IMR-90 (cell line): ENCODE measurements around the gene CAPN7. TPM values are rescaled to one million over a fixed set of nuclear protein-coding genes. Genes with fewer than 3 reads are reported as not detected.
A peak's percentile ranks its signal among the peaks of the same experiment; 100 is the strongest.

Experiments
- ATAC-seq: fragments of 200-7000 bp; cut with Tn5 transposase; 2 replicates; pipeline ENCODE4 v1.9.1; 2020; ENCODE audit warnings: low read depth, mild to moderate bottlenecking, moderate library complexity
- BruUV-seq: library from RNA; stranded (reverse); fragments of 400-500 nt; replicated peaks from 2 replicates; lab custom pipeline; 2021; lab: Mats Ljungman, UMichigan
- CTCF ChIA-PET: fragments of 300-600 bp; formaldehyde crosslinking; extraction: SDS; loops from one replicate; lab custom pipeline; 2021; ENCODE audit warnings: antibody characterized with exemption; lab: Yijun Ruan, JAX
- POLR2A ChIA-PET: fragments of 300-600 bp; sonication (Branson Sonifier 250); formaldehyde crosslinking; loops from one replicate; lab custom pipeline; 2022; ENCODE audit warnings: antibody characterized with exemption; ENCODE audit not compliant: unreplicated experiment; lab: Charles Lee
- DNase-seq: peaks from one replicate; pipeline ENCODE4 v3.0.0; 2013
- H2AFZ ChIP-seq: replicated peaks from 2 replicates; pipeline ENCODE3; 2013; ENCODE audit warnings: low read length, mild to moderate bottlenecking; ENCODE audit not compliant: poor library complexity
- H2AK5ac ChIP-seq: 2 replicates; pipeline ENCODE4 v1.6.1; 2013; ENCODE audit warnings: low read depth, low read length, inconsistent platforms
- H2AK9ac ChIP-seq: replicated peaks from 2 replicates; pipeline ENCODE3; 2013; ENCODE audit warnings: mild to moderate bottlenecking, low read depth, low read length, moderate library complexity; ENCODE audit not compliant: poor library complexity
- H2BK120ac ChIP-seq: 2 replicates; pipeline ENCODE4 v1.6.1; 2013; ENCODE audit warnings: low read depth, low read length, inconsistent platforms
- H2BK15ac ChIP-seq: 3 replicates; pipeline ENCODE4 v1.6.1; 2013; ENCODE audit warnings: low read depth, low read length, inconsistent platforms
- H2BK20ac ChIP-seq: 2 replicates; pipeline ENCODE4 v1.6.1; 2013; ENCODE audit warnings: low read depth, mild to moderate bottlenecking, inconsistent platforms, low read length, moderate library complexity
- H2BK5ac ChIP-seq: 2 replicates; pipeline ENCODE4 v1.6.1; 2013; ENCODE audit warnings: mild to moderate bottlenecking, low read depth, low read length, inconsistent platforms; ENCODE audit not compliant: poor library complexity, severe bottlenecking
- H3K14ac ChIP-seq: replicated peaks from 2 replicates; pipeline ENCODE4 v1.6.1; 2013; ENCODE audit warnings: low read depth, low read length, inconsistent platforms
- H3K18ac ChIP-seq: 2 replicates; pipeline ENCODE4 v1.6.1; 2013; ENCODE audit warnings: low read depth, low read length, control low read depth
- H3K23ac ChIP-seq: 2 replicates; pipeline ENCODE4 v1.6.1; 2013; ENCODE audit warnings: low read depth, low read length, inconsistent platforms
- H3K27ac ChIP-seq: 2 replicates; pipeline ENCODE4 v1.5.1; 2013; ENCODE audit warnings: mild to moderate bottlenecking, control low read depth, low read length; ENCODE audit not compliant: insufficient read depth
- H3K27me3 ChIP-seq: 2 replicates; pipeline ENCODE4 v1.6.1; 2013; ENCODE audit warnings: low read length; ENCODE audit not compliant: control insufficient read depth, insufficient read depth
- H3K36me3 ChIP-seq: 2 replicates; pipeline ENCODE4 v1.6.1; 2013; ENCODE audit warnings: low read length, mixed read lengths; ENCODE audit not compliant: control insufficient read depth, insufficient read depth
- H3K4ac ChIP-seq: 2 replicates; pipeline ENCODE4 v1.6.1; 2013; ENCODE audit warnings: low read depth, low read length, inconsistent platforms
- H3K4me1 ChIP-seq: 2 replicates; pipeline ENCODE4 v1.6.1; 2013; ENCODE audit warnings: low read length, mixed read lengths; ENCODE audit not compliant: control insufficient read depth, insufficient read depth
- H3K4me2 ChIP-seq: 2 replicates; pipeline ENCODE4 v1.6.1; 2013; ENCODE audit warnings: low read depth, mild to moderate bottlenecking, control low read depth, low read length, moderate library complexity
- H3K4me3 ChIP-seq: 2 replicates; pipeline ENCODE4 v1.5.1; 2013; ENCODE audit warnings: low read depth, mild to moderate bottlenecking, control low read depth, low read length, moderate library complexity; ENCODE audit not compliant: insufficient read depth
- H3K56ac ChIP-seq: 2 replicates; pipeline ENCODE4 v1.6.1; 2013; ENCODE audit warnings: low read length, inconsistent platforms; ENCODE audit not compliant: insufficient read depth; ENCODE audit errors: extremely low read depth
- H3K79me1 ChIP-seq, 2 experiments: 2 replicates each; pipeline ENCODE4 v1.6.1; 2013; ENCODE audit warnings: low read length in 2 of 2, inconsistent platforms in 1 of 2, low read depth in 1 of 2
- H3K9ac ChIP-seq: 2 replicates; pipeline ENCODE4 v1.6.1; 2013; ENCODE audit warnings: low read depth, low read length, control low read depth
- H3K9me1 ChIP-seq: 2 replicates; pipeline ENCODE4 v1.6.1; 2013; ENCODE audit warnings: low read length, inconsistent platforms; ENCODE audit not compliant: insufficient read depth
- H3K9me3 ChIP-seq: 2 replicates; pipeline ENCODE4 v1.6.1; 2013; ENCODE audit warnings: low read length; ENCODE audit not compliant: control insufficient read depth, insufficient read depth
- H4K20me1 ChIP-seq: 2 replicates; pipeline ENCODE4 v1.6.1; 2013; ENCODE audit warnings: low read length, inconsistent platforms; ENCODE audit not compliant: insufficient read depth
- H4K5ac ChIP-seq: 2 replicates; pipeline ENCODE4 v1.6.1; 2013; ENCODE audit warnings: mild to moderate bottlenecking, low read depth, low read length, control low read depth
- H4K8ac ChIP-seq, 2 experiments: 2 replicates each; pipeline ENCODE4 v1.6.1; 2013; ENCODE audit warnings: low read depth in 2 of 2, low read length in 2 of 2, control low read depth in 1 of 2, inconsistent platforms in 1 of 2
- H4K91ac ChIP-seq: 2 replicates; pipeline ENCODE4 v1.6.1; 2013; ENCODE audit warnings: low read depth, low read length, inconsistent platforms; ENCODE audit not compliant: insufficient read depth
- BHLHE40 ChIP-seq: fragments of 150-350 bp; IDR thresholded peaks from 2 replicates; pipeline ENCODE4 v1.6.1; 2016; ENCODE audit warnings: mild to moderate bottlenecking, low read depth, low read length
- CEBPB ChIP-seq: IDR thresholded peaks from 2 replicates; pipeline ENCODE4 v1.6.1; 2012; ENCODE audit warnings: low read depth, low read length, improper control_type of control experiment
- CHD1 ChIP-seq: IDR thresholded peaks from 2 replicates; pipeline ENCODE4 v1.6.1; 2012; ENCODE audit warnings: low read depth, low read length, improper control_type of control experiment
- CTCF ChIP-seq: conservative IDR thresholded peaks from 2 replicates; pipeline ENCODE4 v1.5.1; 2012; ENCODE audit warnings: mild to moderate bottlenecking, low read depth, low read length, improper control_type of control experiment
- ELK1 ChIP-seq: fragments of 150-350 bp; IDR thresholded peaks from 2 replicates; pipeline ENCODE4 v1.6.1; 2016; ENCODE audit warnings: low read depth, mild to moderate bottlenecking, low read length, moderate library complexity, borderline replicate concordance
- FOS ChIP-seq: fragments of 150-350 bp; IDR thresholded peaks from 2 replicates; pipeline ENCODE4 v1.6.1; 2016; ENCODE audit warnings: low read depth, low read length
- MAFK ChIP-seq: IDR thresholded peaks from 2 replicates; pipeline ENCODE4 v1.6.1; 2012; ENCODE audit warnings: low read depth, low read length, improper control_type of control experiment
- MAZ ChIP-seq: IDR thresholded peaks from 2 replicates; pipeline ENCODE4 v1.6.1; 2012; ENCODE audit warnings: low read depth, mild to moderate bottlenecking, low read length, improper control_type of control experiment, moderate library complexity, borderline replicate concordance
- NFE2L2 ChIP-seq: fragments of 150-350 bp; IDR thresholded peaks from 2 replicates; pipeline ENCODE4 v1.6.1; 2016; ENCODE audit warnings: low read depth, mild to moderate bottlenecking, low read length
- POLR2A ChIP-seq: IDR thresholded peaks from 2 replicates; pipeline ENCODE4 v1.6.1; 2012; ENCODE audit warnings: mild to moderate bottlenecking, low read depth, low read length
- RAD21 ChIP-seq: IDR thresholded peaks from 2 replicates; pipeline ENCODE4 v1.6.1; 2012; ENCODE audit warnings: low read length, improper control_type of control experiment
- RCOR1 ChIP-seq: IDR thresholded peaks from 2 replicates; pipeline ENCODE4 v1.6.1; 2012; ENCODE audit warnings: mild to moderate bottlenecking, low read length, improper control_type of control experiment; ENCODE audit not compliant: insufficient replicate concordance
- RFX5 ChIP-seq: IDR thresholded peaks from 2 replicates; pipeline ENCODE4 v1.8.0; 2012; ENCODE audit warnings: low read depth, mild to moderate bottlenecking, low read length, moderate library complexity
- SMC3 ChIP-seq: fragments of 150-350 bp; IDR thresholded peaks from 2 replicates; pipeline ENCODE4 v1.6.1; 2016; ENCODE audit warnings: low read depth, mild to moderate bottlenecking, antibody characterized with exemption, low read length, moderate library complexity
- USF2 ChIP-seq: fragments of 150-350 bp; IDR thresholded peaks from 2 replicates; pipeline ENCODE4 v1.6.1; 2017; ENCODE audit warnings: mild to moderate bottlenecking, antibody characterized with exemption, low read length, low read depth
- WGBS, 2 experiments: methylation state at CpG; one replicate each; pipeline versions ENCODE4 v1.1.5 to v1.1.7; 2013; ENCODE audit warnings: missing lambda C conversion rate in 2 of 2; ENCODE audit not compliant: insufficient read length in 1 of 2; ENCODE audit errors: extremely low coverage in 2 of 2; 5-methylcytosine and 5-hydroxymethylcytosine counted together
- dilution Hi-C: fragments of 300-500 bp; cut with HindIII; formaldehyde crosslinking; loops from one replicate; pipeline ENCODE4 v1.14.3; 2018; ENCODE audit warnings: low sequenced_read_pairs; ENCODE audit not compliant: unreplicated experiment
- in situ Hi-C: fragments of 300-500 bp; cut with MboI; formaldehyde crosslinking; loops from 3 replicates; pipeline ENCODE4 v1.14.3; 2019; ENCODE audit warnings: low sequenced_read_pairs, inconsistent platforms, mixed read lengths
- intact Hi-C: fragments of 100-400 bp; cut with micrococcal nuclease; formaldehyde crosslinking; loops from 2 replicates; pipeline ENCODE4 v1.10.0; 2022
- polyA plus RNA-seq, 3 experiments: library from polyadenylated mRNA; depleted of rRNA; stranded (reverse); fragments of >200 nt; gene quantifications; 2 replicates each; pipeline ENCODE4 v1.2.3, GENCODE V29; 2012; ENCODE audit warnings: low replicate concordance in 1 of 3
- total RNA-seq: library from RNA; depleted of rRNA; stranded (reverse); fragments of >200 nt; gene quantifications from 2 replicates; pipeline ENCODE4 v1.2.3, GENCODE V29; 2012

Gene CAPN7
- total and polyA plus RNA-seq, 2 of the 4 experiments (the other 2 are of a cell fraction): 14.5 to 21.3 TPM

- peaks cover 0 to 1% of the 10 kb centered on the region in 2 experiments; a peak in 1 of 4 replicates for H3K79me1 ChIP-seq
- H3K4me2 ChIP-seq: no peak overlapping the region
- H4K20me1 ChIP-seq: no peaks in the 10 kb centered on the region
- H2BK5ac ChIP-seq: no peak overlapping the region
- no TSS peak for BruUV-seq
- no peaks in the 10 kb centered on the region for H3K9me3 ChIP-seq
- ChIA-PET CTCF (no interaction called here), POLR2A (no interaction called here)
- DNase-seq: no peak
- H4K5ac ChIP-seq: no peak overlapping the region
- H3K4me3 ChIP-seq: no peak overlapping the region
- H3K27me3 ChIP-seq: no peaks in the 10 kb centered on the region
- H2BK15ac ChIP-seq: no peak overlapping the region
- H3K56ac ChIP-seq: no peak overlapping the region
- WGBS, 2 experiments: no CpG with 5 or more reads among the region's 6 CpGs
- H3K4me1 ChIP-seq: peaks cover 7% of the 10 kb centered on the region
- H2AK5ac ChIP-seq: no peak overlapping the region
- H4K8ac ChIP-seq: no peak overlapping the region
- no peak overlapping the region for H2BK120ac ChIP-seq
- H3K14ac ChIP-seq: no peak overlapping the region
- no peak for ATAC-seq
- no peaks in the 10 kb centered on the region for H3K36me3 ChIP-seq
- in situ Hi-C loops: no loop called here
- H3K9ac ChIP-seq: no peak overlapping the region
- H3K4ac ChIP-seq: no peak overlapping the region
- H2AK9ac ChIP-seq: no peak overlapping the region
- dilution Hi-C loops: no loop called here
- no peaks in the 10 kb centered on the region for H3K9me1 ChIP-seq
- no peak overlapping the region for H3K27ac ChIP-seq
- H2BK20ac ChIP-seq: no peak overlapping the region
- intact Hi-C loops: no loop called here
- H3K23ac ChIP-seq: peak overlapping the region; percentile 1; the same call in 1 of the 2 replicates
- H4K91ac ChIP-seq: no peak overlapping the region
- no peak overlapping the region for H3K18ac ChIP-seq
- no peak overlapping the region for H2AFZ ChIP-seq
- TF ChIP-seq MAZ (no peak), POLR2A (no peak), BHLHE40 (no peak), NFE2L2 (no peak), FOS (no peak), RFX5 (no peak), CEBPB (no peak), RAD21 (no peak), RCOR1 (no peak), SMC3 (no peak), ELK1 (no peak), CTCF (no peak), MAFK (no peak), USF2 (no peak), CHD1 (no peak)
Observed at GRCh38 chr3:15291589-15292541, 85.8 kb downstream of the CAPN7 start.
